Measurements from ENCODE around the gene QARS1. TPM values are rescaled to one million over a fixed set of nuclear protein-coding genes. Genes with fewer than 3 reads are reported as not detected.
A peak's percentile ranks its signal among the peaks of the same experiment; 100 is the strongest.

The QARS1 gene
- total and polyA plus RNA-seq, 2 of the 13 experiments (the other 11 are each of a cell fraction or from before 2014, with no cell fraction given): 307 to 327 TPM

DNA sequence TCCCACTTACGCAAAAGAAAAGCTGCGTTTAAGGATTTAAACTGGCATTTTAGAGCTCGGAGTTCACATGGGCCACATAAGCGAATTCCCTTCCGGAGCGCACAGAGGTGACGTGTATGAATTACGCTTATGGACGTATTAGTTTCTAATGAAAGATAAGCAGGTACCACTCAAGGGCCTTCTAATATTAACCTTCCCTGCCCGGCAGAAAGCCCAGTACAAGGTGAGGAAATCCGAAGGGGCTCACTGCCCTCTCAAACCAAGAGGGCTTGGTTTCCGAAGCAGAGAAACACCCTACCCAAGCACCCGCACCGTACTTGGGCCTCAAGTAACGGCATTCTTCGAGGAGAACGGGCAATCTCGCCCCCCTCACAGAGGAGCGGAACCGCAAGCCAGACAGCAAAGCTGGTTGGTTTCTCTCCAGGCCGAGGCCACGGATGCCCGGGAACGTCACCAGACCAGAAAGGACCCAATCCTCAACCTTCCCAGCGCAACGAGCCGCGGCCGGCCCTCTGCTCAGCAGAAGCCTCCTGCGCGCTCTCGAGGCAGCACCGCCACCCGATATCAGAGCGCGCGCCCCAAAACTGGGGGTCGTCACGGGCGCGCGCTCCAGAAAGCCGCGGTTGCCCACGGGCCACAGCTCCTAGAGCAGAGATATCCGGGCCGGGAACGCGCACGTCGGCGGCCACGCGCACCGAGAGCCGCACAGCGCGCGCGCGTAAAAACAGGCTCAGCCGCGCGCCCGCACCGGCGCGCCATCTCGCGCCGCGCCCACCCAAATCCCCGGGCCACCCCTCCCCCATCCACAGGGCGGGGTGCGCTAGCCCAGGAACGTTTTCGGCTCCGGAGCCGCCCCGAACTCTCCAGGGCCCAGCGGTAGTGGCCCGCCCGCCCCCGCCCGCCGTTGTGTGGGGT is 11.4 kb downstream of the QARS1 start (continued):
- TF ChIP-seq, protein P1, sequence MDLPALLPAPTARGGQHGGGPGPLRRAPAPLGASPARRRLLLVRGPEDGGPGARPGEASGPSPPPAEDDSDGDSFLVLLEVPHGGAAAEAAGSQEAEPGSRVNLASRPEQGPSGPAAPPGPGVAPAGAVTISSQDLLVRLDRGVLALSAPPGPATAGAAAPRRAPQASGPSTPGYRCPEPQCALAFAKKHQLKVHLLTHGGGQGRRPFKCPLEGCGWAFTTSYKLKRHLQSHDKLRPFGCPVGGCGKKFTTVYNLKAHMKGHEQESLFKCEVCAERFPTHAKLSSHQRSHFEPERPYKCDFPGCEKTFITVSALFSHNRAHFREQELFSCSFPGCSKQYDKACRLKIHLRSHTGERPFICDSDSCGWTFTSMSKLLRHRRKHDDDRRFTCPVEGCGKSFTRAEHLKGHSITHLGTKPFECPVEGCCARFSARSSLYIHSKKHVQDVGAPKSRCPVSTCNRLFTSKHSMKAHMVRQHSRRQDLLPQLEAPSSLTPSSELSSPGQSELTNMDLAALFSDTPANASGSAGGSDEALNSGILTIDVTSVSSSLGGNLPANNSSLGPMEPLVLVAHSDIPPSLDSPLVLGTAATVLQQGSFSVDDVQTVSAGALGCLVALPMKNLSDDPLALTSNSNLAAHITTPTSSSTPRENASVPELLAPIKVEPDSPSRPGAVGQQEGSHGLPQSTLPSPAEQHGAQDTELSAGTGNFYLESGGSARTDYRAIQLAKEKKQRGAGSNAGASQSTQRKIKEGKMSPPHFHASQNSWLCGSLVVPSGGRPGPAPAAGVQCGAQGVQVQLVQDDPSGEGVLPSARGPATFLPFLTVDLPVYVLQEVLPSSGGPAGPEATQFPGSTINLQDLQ (CRISPR knock-in tag; IDR thresholded peaks at IDR 0.05): peak; percentile 45; the same call in 1 of the 2 replicates
- TF ChIP-seq ZNF768 (CRISPR knock-in tag; IDR thresholded peaks at IDR 0.05): peak; percentile 23; the same call in 1 of the 2 replicates
- TF ChIP-seq CCDC6 (CRISPR knock-in tag; IDR thresholded peaks at IDR 0.05): peak; percentile 28; the same call in 1 of the 2 replicates
- TF ChIP-seq, protein P2, sequence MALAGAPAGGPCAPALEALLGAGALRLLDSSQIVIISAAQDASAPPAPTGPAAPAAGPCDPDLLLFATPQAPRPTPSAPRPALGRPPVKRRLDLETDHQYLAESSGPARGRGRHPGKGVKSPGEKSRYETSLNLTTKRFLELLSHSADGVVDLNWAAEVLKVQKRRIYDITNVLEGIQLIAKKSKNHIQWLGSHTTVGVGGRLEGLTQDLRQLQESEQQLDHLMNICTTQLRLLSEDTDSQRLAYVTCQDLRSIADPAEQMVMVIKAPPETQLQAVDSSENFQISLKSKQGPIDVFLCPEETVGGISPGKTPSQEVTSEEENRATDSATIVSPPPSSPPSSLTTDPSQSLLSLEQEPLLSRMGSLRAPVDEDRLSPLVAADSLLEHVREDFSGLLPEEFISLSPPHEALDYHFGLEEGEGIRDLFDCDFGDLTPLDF (CRISPR knock-in tag; IDR thresholded peaks at IDR 0.05): no peak
- TF ChIP-seq, protein P3, sequence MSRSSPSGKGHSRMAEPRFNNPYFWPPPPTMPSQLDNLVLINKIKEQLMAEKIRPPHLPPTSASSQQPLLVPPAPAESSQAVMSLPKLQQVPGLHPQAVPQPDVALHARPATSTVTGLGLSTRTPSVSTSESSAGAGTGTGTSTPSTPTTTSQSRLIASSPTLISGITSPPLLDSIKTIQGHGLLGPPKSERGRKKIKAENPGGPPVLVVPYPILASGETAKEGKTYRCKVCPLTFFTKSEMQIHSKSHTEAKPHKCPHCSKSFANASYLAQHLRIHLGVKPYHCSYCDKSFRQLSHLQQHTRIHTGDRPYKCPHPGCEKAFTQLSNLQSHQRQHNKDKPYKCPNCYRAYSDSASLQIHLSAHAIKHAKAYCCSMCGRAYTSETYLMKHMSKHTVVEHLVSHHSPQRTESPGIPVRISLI (CRISPR knock-in tag; IDR thresholded peaks at IDR 0.05; ENCODE audit: borderline replicate concordance): peak; percentile 30; the same call in 1 of the 2 replicates
- TF ChIP-seq PHF21A (CRISPR knock-in tag; IDR thresholded peaks at IDR 0.05): no peak
- TF ChIP-seq YEATS4 (CRISPR knock-in tag; IDR thresholded peaks at IDR 0.05; ENCODE audit: borderline replicate concordance): peak; percentile 54
- 0 out of 2 replicates have a peak, but pooled peaks have one; percentile 55 for TF ChIP-seq CREM (IDR thresholded peaks at IDR 0.05)
- TF ChIP-seq CREM (CRISPR knock-in tag; IDR thresholded peaks at IDR 0.05): no peak
- TF ChIP-seq, protein P4, sequence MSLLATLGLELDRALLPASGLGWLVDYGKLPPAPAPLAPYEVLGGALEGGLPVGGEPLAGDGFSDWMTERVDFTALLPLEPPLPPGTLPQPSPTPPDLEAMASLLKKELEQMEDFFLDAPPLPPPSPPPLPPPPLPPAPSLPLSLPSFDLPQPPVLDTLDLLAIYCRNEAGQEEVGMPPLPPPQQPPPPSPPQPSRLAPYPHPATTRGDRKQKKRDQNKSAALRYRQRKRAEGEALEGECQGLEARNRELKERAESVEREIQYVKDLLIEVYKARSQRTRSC (CRISPR knock-in tag; IDR thresholded peaks at IDR 0.05; ENCODE audit: low read depth): peak; percentile 32; the same call in 1 of the 2 replicates
- no peak; the same call in 1 of the 2 replicates for TF ChIP-seq NCOR1 (IDR thresholded peaks at IDR 0.05; ENCODE audit: borderline replicate concordance, low read length)
- 0 out of 2 replicates have a peak, but pooled peaks have one; percentile 25 for TF ChIP-seq SIN3A (IDR thresholded peaks at IDR 0.05; ENCODE audit: borderline replicate concordance, low read depth, low read length)
- peak; percentile 35; the same call in 1 of the 2 replicates for TF ChIP-seq ZBTB20 (CRISPR knock-in tag; IDR thresholded peaks at IDR 0.05; ENCODE audit: borderline replicate concordance, low read depth)
- TF ChIP-seq ZSCAN29 (CRISPR knock-in tag; conservative IDR thresholded peaks at IDR 0.05): peak; percentile 79; the same call in 1 of the 2 replicates
- no peak for TF ChIP-seq ZNF44 (CRISPR knock-in tag; IDR thresholded peaks at IDR 0.05)
- peak; percentile 30; the same call in 1 of the 2 replicates for TF ChIP-seq SAP130 (CRISPR knock-in tag; IDR thresholded peaks at IDR 0.05; ENCODE audit: low read depth)
- 0 out of 2 replicates have a peak, but pooled peaks have one; percentile 3 for TF ChIP-seq ZFX (CRISPR knock-in tag; IDR thresholded peaks at IDR 0.05; ENCODE audit: low read depth)
- 0 out of 2 replicates have a peak, but pooled peaks have one; percentile 58 for TF ChIP-seq ZNF230 (CRISPR knock-in tag; IDR thresholded peaks at IDR 0.05)
- 0 out of 2 replicates have a peak, but pooled peaks have one; percentile 56 for TF ChIP-seq ZNF510 (CRISPR knock-in tag; IDR thresholded peaks at IDR 0.05; ENCODE audit: low read depth)
- TF ChIP-seq ZBTB8A (CRISPR knock-in tag; IDR thresholded peaks at IDR 0.05; ENCODE audit: borderline replicate concordance, low read depth): peak; percentile 58; the same call in 1 of the 2 replicates
